DMS79 treated with DMSO at 0.1 percent for 48 hours (cell line): ENCODE data around the gene PRELP.

ENCODE experiments used
- DNase-seq: peaks from one replicate; lab custom pipeline; 2025; lab: John Stamatoyannopoulos, UW

Gene PRELP

GRCh38 chr1:203478986-203479385 lies 3.4 kb downstream of the PRELP start:
- DNase-seq = no peak

- no peak for DNase-seq
These were observed 4.0 kb downstream of the PRELP start for GRCh38 chr1:203479646-203480045.

- DNase-seq = no peak
These were observed 4.5 kb downstream of the PRELP start for GRCh38 chr1:203480084-203480483.

GRCh38 chr1:203480525-203481084 lies 5.0 kb downstream of the PRELP start:
- DNase-seq = peak; percentile 4

GRCh38 chr1:203481196-203481595 lies 5.6 kb downstream of the PRELP start:
- DNase-seq = no peak

- no peak for DNase-seq
These were observed 11.2 kb downstream of the PRELP start for GRCh38 chr1:203486618-203487370.

GRCh38 chr1:203488539-203488938 lies 12.9 kb downstream of the PRELP start:
- DNase-seq = no peak

- DNase-seq = no peak
These were observed 15.0 kb downstream of the PRELP start for GRCh38 chr1:203490607-203491006.

- no peak for DNase-seq
These were observed 16.1 kb downstream of the PRELP start for GRCh38 chr1:203491664-203492063.

- no peak for DNase-seq
These were observed 16.6 kb downstream of the PRELP start for GRCh38 chr1:203492082-203492747.

- no peak for DNase-seq
These were observed 17.1 kb downstream of the PRELP start for GRCh38 chr1:203492748-203493130.

- no peak for DNase-seq
These were observed 18.3 kb downstream of the PRELP start, which contains the start of gene OPTC for GRCh38 chr1:203493901-203494300. OPTC (plus strand) TSS chr1:203494153; CDS start chr1:203496006, 1,853 bp downstream.

GRCh38 chr1:203495845-203496244 lies 20.2 kb downstream of the PRELP start:
- no peak for DNase-seq

GRCh38 chr1:203497269-203497777 lies 21.7 kb downstream of the PRELP start:
- no peak for DNase-seq

- DNase-seq = no peak
These were observed 24.2 kb downstream of the PRELP start for GRCh38 chr1:203499643-203500278.

- no peak for DNase-seq
These were observed 24.7 kb downstream of the PRELP start for GRCh38 chr1:203500279-203500678.

GRCh38 chr1:203503836-203504235 lies 28.2 kb downstream of the PRELP start:
- no peak for DNase-seq

GRCh38 chr1:203504400-203505250 lies 29.0 kb downstream of the PRELP start:
- peak; percentile 61 for DNase-seq

GRCh38 chr1:203505526-203506204 lies 30.1 kb downstream of the PRELP start:
- no peak for DNase-seq

GRCh38 chr1:203506858-203507626 lies 31.4 kb downstream of the PRELP start:
- peak; percentile 6 for DNase-seq
